Effector CD4-positive, alpha-beta T cell (primary cell): ENCODE results near the gene GOLGA8T.
"Not testable (repeated sequence)": the region's sequence is repeated elsewhere in the genome, so short reads cannot be mapped to it uniquely, and the experiment has no call there.

Experiments
- DNase-seq: peaks from one replicate; pipeline ENCODE4 v3.0.0-alpha.2; 2020
- total RNA-seq: gene quantifications from one replicate; lab custom pipeline; 2026; lab: John Stamatoyannopoulos, UW

The GOLGA8T gene
- total RNA-seq: 0.75 reads per million

GRCh38 chr15:30134751-30135150 is at the start of gene GOLGA8T:
GOLGA8T (plus strand) TSS chr15:30135051; CDS start chr15:30135149, 98 bp downstream.
- DNase-seq: not testable (repeated sequence)

DNA sequence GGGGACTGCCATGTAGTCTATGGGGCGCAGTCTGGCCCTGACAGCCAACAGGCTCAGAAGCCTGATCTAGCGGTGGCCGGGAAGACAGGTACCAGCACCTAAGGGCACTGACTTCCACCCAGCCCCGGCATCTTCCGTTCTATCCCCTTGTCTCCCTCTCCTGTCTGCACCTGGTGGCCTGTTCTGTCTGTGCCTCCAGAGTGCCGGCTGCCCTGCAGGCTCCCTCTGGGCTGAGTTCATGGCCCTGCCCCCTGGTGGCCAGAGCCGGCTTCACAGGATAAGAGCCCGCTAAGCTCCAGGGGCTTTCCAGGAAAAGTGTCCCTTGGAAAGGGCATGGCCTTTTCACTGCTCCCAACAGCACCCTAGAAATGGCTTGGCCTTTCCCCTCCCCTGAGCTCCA is 37.0 kb upstream of the GOLGA8T start:
- DNase-seq: not testable (repeated sequence)

DNA sequence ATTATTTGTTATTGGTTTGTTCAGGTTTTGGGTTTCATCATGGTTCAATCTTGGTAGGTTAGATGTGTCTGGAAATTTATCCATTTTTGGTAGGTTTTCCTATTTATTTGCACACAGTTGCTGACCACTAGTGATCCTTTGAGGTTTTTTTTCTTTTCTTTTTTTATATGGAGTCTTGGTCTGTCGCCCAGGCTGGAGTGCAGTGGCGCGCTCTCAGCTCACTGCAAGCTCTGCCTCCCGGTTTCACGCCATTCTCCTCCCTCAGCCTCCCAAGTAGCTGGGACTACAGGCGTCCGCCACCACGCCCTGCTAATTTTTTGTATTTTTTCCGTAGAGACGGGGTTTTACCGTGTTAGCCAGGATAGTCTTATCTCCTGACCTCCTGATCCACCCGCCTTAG is 32.0 kb upstream of the GOLGA8T start:
- DNase-seq: not testable (repeated sequence)

DNA sequence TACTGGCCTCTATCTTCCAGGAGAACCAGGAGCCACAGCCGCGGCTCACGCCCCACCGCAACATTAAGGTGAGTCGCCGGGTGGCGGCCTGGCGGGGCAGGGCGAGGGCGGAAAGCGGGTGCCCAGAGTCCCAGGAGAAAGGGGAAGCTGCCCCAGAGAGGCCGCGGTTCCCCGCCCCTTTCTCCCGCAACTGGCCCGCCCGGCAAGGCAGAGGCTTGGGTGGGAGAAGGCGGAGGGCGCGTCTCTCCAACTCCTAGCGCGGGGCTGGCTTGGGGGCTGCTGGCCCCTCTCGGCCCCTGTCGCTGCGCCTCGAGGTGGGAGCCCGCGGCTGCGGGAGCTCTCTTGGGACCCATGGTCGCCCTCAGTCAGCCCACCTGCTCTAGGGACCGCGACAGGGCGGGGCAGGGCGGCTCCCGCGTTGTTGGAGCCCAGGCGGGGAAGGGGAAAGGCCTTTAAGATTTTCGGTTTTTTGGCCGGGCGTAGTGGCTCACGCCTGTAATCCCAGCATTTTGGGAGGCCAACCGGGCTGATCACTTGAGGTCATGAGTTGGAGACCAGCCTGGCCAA is 30.8 kb upstream of the GOLGA8T start:
- not testable (repeated sequence) for DNase-seq

GRCh38 chr15:30110591-30110990 is 24.3 kb upstream of the GOLGA8T start:
- not testable (repeated sequence) for DNase-seq

DNA sequence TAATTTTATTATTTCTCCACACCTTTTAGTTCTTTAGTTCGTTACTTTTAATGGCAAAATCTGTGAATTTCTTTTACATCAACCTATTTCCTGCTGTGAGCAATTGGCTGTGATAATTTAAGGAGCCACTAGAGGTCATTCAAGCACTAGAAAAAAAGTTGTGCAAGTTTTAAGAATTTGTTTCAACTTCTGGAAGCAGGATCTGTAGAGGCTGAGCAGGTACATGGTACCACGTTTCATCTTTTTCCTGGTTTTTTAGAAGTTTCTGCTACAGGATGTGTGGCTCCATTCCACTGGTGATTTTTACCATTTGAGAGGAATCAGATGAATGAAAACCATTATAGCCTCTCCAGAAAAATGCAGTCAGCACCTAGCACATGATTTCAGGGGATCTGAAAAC is 4.8 kb upstream of the GOLGA8T start:
- DNase-seq: not testable (repeated sequence)

- not testable (repeated sequence) for DNase-seq
Observed at GRCh38 chr15:30143246-30143645, 8.4 kb downstream of the GOLGA8T start.

DNA sequence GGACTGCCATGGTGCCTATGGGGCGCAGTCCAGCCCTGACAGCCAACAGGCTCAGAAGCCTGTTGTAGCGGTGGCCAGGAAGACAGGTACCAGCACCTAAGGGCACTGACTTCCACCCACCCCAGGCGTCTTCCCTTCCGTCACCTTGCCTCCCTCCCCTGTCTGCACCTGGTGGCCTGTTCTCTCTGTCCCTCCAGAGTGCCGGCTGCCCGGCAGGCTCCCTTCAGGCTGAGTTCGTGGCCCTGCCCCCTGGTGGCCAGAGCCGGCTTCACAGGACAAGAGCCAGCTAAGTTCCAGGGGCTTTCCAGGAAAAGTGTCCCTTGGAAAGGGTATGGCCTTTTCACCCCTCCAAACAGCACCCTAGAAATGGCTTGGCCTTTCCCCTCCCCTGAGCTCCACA is 15.0 kb downstream of the GOLGA8T start:
- not testable (repeated sequence) for DNase-seq

GRCh38 chr15:30162479-30163357 is 27.9 kb downstream of the GOLGA8T start:
- DNase-seq: not testable (repeated sequence)

DNA sequence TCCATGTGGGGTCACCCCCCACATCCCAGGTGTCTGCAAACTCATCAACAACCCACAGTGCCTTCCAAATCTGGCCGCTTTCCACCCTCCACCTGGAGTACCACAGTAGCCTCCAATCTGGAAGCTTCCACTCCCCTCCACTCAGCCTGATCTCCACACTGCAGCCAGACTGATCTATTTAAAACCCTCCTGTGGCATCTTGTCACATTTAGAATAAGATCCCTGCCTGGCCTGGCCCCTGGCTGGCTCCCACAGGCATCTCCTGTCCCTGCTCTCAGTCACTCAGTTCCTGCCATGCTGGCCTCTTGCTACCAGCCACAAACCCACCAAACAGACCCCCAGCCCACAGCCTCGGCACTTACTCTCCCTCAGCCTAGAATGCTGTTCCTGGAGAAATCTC is 28.9 kb downstream of the GOLGA8T start:
- not testable (repeated sequence) for DNase-seq

DNA sequence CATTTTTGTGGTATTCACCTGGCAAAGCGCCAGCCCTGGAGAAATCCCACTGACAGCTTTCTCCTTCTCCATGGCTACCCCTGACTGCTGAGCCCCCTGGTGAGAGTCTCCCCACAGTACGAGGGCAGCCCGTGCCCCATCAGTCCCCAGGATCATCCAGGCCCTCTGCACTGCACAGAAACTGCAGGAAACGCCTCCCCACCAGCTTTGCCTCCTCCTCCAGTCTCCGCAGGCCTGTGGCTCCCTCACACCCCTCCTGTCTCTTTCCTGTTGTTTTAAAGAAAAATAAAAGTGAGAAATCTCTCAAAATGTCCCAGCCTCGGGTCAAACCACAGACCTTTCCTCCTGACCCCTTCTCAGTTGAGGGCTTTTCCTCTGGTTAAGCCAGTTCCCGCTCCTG is 29.4 kb downstream of the GOLGA8T start:
- not testable (repeated sequence) for DNase-seq

GRCh38 chr15:30167403-30167802 is 32.6 kb downstream of the GOLGA8T start:
- DNase-seq: not testable (repeated sequence)

DNA sequence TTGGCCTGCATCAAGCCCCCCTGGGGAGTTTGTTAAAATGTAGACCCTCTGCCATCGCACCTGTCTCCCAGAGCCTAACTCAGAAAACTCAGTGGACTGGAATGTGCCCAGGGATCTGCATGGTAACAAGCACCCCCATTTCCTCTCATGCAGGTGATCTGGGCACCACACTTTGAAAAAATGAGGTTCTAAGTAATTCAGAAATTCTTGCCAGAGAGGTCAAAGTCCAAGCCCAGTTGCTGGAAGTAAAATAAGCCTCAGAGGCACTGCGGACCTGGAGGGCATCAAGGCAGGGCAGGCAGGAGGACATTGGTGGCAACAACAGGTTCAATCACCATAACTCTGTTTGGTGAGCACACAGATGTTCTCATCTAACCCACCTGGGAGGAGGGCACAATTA is 33.0 kb downstream of the GOLGA8T start:
- DNase-seq: not testable (repeated sequence)

GRCh38 chr15:30171452-30171851 is 36.6 kb downstream of the GOLGA8T start:
- not testable (repeated sequence) for DNase-seq

- peak; percentile 57 for DNase-seq
Observed at GRCh38 chr15:30173041-30173608, 38.3 kb downstream of the GOLGA8T start.

GRCh38 chr15:30175291-30175690 is 40.4 kb downstream of the GOLGA8T start:
- DNase-seq: not testable (repeated sequence)

DNA sequence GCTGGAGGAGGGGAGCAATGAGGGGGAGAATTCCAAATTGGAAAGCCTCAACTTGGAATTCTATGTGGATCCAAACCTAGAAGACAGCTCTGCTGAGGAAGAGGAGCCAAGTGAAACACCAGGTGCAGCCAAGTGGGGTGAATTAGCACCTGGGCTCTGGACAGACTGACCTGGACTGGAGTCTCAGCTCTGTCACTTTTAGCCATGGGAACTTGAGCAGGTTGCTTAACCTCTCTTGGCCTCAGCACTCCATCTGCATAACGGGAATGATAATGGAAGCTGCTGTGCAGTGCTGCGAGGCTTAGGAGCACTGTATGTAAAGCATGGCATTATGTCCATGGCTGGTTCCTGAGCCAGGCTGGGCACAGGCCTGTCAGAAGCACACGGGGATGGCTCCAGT is 41.8 kb downstream of the GOLGA8T start:
- DNase-seq: not testable (repeated sequence)

DNA sequence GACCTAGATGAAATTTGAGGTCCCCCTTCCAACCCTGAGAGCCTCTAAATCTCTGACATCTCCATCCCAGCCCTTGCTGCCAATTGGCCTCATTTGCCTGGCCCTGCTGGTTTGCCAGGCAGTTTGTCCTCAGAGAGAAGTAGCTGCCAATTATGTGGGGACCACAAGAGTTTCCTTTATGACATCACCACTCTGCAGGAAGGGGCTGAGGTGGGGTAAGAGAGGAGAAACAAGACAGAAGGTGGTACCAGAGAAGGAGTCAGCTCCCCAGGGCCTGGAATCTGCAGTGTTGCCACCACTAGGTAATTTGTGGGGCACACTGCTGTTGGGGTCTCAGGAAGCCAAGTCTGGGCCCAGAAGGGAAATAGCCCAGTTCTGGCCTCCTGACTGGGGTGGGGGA is 45.0 kb downstream of the GOLGA8T start:
- not testable (repeated sequence) for DNase-seq

- not testable (repeated sequence) for DNase-seq
Observed at GRCh38 chr15:30185495-30185894, 50.6 kb downstream of the GOLGA8T start.

- not testable (repeated sequence) for DNase-seq
Observed at GRCh38 chr15:30187429-30187828, 52.6 kb downstream of the GOLGA8T start.

DNA sequence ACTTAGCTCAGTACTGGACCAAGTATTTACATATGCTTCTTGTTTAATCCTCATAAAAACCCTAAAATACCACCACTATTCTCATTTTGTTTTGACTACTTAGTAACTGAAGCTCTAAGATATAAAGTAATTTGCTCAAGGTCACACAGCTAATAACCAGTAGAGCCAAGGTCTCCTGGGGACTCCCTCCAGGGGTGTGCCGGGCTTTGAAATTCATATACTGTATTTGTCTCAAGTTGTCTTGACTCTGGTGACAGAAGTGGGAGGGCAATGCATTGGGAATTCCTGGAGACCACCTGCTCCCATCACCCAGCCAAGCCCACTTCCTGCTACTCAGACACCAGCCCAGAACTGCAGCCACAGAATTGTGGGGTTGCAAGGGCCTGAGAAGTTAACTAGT is 54.9 kb downstream of the GOLGA8T start:
- DNase-seq: not testable (repeated sequence)

DNA sequence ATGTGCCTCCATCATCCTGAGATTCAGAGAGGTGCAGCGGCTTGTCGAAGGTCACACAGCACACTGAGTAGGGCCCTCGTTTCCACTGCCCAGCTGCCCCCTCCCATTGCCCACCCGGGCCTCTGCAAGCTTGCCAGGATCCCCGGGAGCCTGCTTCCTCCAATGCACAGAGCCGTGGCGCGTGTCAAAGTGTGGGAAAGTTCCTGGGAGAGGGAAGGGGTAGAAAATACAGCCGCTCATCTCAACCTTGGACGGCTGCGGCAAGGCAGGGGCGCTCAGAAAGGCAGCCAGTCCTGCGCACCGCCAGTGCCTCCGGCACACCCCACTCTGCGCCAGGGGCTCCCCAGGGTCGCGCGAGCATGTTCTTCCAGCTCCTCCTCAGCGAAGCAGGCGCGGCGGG is 56.3 kb downstream of the GOLGA8T start:
- not testable (repeated sequence) for DNase-seq

GRCh38 chr15:30191639-30192038 is 56.8 kb downstream of the GOLGA8T start:
- DNase-seq: not testable (repeated sequence)
